ENCODE measurements around the gene EVC2.

Gene EVC2

GRCh38 chr4:5660185-5660584, 48.2 kb downstream of the EVC2 start:
- in situ Hi-C loops (cut with MboI; ENCODE audit: low pct_unique_long_range_greater_than_20kb, low sequenced_read_pairs, unreplicated experiment): no loop called here
- TF ChIP-seq CTCF (IDR thresholded peaks at IDR 0.05; ENCODE audit: extremely low read depth, insufficient read depth, missing control alignments): no peak
- DNase-seq (ENCODE audit: low spot score): no peak

- in situ Hi-C loops (cut with MboI; ENCODE audit: low pct_unique_long_range_greater_than_20kb, low sequenced_read_pairs, unreplicated experiment): no loop called here
- no peak for TF ChIP-seq CTCF (IDR thresholded peaks at IDR 0.05; ENCODE audit: extremely low read depth, insufficient read depth, missing control alignments)
- DNase-seq (ENCODE audit: low spot score): no peak
These were observed 49.4 kb downstream of the EVC2 start for GRCh38 chr4:5658974-5659373.

- no peak for DNase-seq (ENCODE audit: low spot score)
- in situ Hi-C loops (cut with MboI; ENCODE audit: low pct_unique_long_range_greater_than_20kb, low sequenced_read_pairs, unreplicated experiment): no loop called here
- TF ChIP-seq CTCF (IDR thresholded peaks at IDR 0.05; ENCODE audit: extremely low read depth, insufficient read depth, missing control alignments): no peak
These were observed 51.9 kb downstream of the EVC2 start for GRCh38 chr4:5656415-5656814.

- DNase-seq (ENCODE audit: low spot score): no peak
- in situ Hi-C loops (cut with MboI; ENCODE audit: low pct_unique_long_range_greater_than_20kb, low sequenced_read_pairs, unreplicated experiment): no loop called here
These were observed 53.6 kb downstream of the EVC2 start for GRCh38 chr4:5654791-5655190.

GRCh38 chr4:5651089-5651488, 57.3 kb downstream of the EVC2 start:
- no peak for TF ChIP-seq CTCF (IDR thresholded peaks at IDR 0.05; ENCODE audit: extremely low read depth, insufficient read depth, missing control alignments)
- no peak for DNase-seq (ENCODE audit: low spot score)
- in situ Hi-C loops (cut with MboI; ENCODE audit: low pct_unique_long_range_greater_than_20kb, low sequenced_read_pairs, unreplicated experiment): no loop called here

More at GRCh38 chr4:5654791-5655190, 53.6 kb downstream of the EVC2 start:
- no peak for TF ChIP-seq CTCF (IDR thresholded peaks at IDR 0.05; ENCODE audit: extremely low read depth, insufficient read depth, missing control alignments)

- no peak for TF ChIP-seq CTCF (IDR thresholded peaks at IDR 0.05; ENCODE audit: extremely low read depth, insufficient read depth, missing control alignments)
- DNase-seq (ENCODE audit: low spot score): no peak
- in situ Hi-C loops (cut with MboI; ENCODE audit: low pct_unique_long_range_greater_than_20kb, low sequenced_read_pairs, unreplicated experiment): no loop called here
These were observed 58.3 kb downstream of the EVC2 start for GRCh38 chr4:5650040-5650439.

GRCh38 chr4:5647351-5647750, 61.0 kb downstream of the EVC2 start:
- no peak for DNase-seq (ENCODE audit: low spot score)
- in situ Hi-C loops (cut with MboI; ENCODE audit: low pct_unique_long_range_greater_than_20kb, low sequenced_read_pairs, unreplicated experiment): no loop called here
- no peak for TF ChIP-seq CTCF (IDR thresholded peaks at IDR 0.05; ENCODE audit: extremely low read depth, insufficient read depth, missing control alignments)
